ENCODE data around the gene CADM2.

DNA sequence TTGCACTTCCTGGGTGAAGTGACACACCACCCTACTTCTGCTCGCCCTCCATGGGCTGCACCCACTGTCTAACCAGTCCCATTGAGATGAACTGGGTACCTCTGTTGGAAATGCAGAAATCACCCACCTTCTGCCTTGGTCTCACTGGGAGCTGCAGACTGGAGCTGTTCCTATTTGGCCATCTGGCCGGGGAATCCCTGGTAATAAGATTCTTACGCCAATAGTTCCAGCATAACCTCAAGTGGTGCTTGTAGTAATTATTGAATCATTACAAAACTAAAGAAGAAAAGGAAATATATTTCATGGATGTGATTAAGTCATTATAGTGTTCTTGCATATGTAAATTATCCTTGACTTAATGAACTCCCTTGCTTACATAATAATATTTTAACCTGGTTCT lies 841.9 kb downstream of the CADM2 start:
- TF ChIP-seq, protein P1, sequence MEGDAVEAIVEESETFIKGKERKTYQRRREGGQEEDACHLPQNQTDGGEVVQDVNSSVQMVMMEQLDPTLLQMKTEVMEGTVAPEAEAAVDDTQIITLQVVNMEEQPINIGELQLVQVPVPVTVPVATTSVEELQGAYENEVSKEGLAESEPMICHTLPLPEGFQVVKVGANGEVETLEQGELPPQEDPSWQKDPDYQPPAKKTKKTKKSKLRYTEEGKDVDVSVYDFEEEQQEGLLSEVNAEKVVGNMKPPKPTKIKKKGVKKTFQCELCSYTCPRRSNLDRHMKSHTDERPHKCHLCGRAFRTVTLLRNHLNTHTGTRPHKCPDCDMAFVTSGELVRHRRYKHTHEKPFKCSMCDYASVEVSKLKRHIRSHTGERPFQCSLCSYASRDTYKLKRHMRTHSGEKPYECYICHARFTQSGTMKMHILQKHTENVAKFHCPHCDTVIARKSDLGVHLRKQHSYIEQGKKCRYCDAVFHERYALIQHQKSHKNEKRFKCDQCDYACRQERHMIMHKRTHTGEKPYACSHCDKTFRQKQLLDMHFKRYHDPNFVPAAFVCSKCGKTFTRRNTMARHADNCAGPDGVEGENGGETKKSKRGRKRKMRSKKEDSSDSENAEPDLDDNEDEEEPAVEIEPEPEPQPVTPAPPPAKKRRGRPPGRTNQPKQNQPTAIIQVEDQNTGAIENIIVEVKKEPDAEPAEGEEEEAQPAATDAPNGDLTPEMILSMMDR (conservative IDR thresholded peaks at IDR 0.05; ENCODE audit: low read depth, low read length): no peak
- no peak for TF ChIP-seq EZH2 (IDR thresholded peaks at IDR 0.05; ENCODE audit: borderline replicate concordance, low read depth, low read length, poor library complexity, severe bottlenecking)

Data from A673 (cell line).